DMS 273 treated with DMSO at 0.1 percent for 48 hours (cell line): ENCODE data around the gene TNRC6C.
A peak's percentile ranks its signal among the peaks of the same experiment; 100 is the strongest.
"Not testable (repeated sequence)": the region's sequence is repeated elsewhere in the genome, so short reads cannot be mapped to it uniquely, and the experiment has no call there.

Experiments
- DNase-seq: peaks from one replicate; lab custom pipeline; 2025; lab: John Stamatoyannopoulos, UW

TNRC6C gene

GRCh38 chr17:78082355-78082872 lies 123.9 kb downstream of the TNRC6C start:
- not testable (repeated sequence) for DNase-seq

GRCh38 chr17:78082988-78083387 lies 124.5 kb downstream of the TNRC6C start:
- peak; percentile 49 for DNase-seq

DNA sequence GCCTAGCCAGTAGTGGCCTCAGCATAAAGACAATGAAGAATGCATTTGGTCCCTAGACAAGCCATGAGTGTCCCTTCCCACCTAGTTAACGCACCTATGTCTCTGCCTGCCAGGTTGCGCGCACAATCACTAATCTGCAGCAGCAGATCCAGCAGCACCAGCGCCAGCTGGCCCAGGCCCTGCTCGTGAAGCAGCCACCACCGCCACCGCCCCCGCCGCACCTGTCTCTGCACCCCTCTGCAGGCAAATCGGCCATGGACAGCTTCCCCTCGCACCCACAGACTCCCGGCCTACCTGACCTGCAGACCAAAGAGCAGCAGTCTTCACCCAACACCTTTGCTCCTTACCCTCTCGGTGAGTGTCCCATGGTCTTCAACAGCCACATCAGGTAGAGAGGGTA lies 128.2 kb downstream of the TNRC6C start:
- no peak for DNase-seq

DNA sequence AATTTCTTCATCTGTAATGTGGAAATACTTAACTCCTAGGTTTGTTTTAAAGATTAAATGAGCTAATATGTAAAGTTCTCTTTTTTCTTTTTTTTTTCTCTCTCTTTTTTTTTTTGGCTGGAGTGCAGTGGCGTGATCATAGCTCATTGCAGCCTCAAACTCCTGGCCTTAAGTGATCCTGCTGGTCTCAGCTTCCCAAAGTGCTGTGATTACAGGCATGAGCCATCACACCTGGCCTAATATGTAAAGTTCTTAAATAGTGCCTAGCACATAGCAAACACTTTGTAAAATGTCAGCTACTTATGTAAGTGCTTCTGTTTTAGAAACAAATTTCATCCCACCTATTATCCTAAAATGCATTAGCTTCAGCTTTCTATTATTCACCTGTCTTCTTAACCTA lies 130.0 kb downstream of the TNRC6C start:
- DNase-seq = no peak

DNA sequence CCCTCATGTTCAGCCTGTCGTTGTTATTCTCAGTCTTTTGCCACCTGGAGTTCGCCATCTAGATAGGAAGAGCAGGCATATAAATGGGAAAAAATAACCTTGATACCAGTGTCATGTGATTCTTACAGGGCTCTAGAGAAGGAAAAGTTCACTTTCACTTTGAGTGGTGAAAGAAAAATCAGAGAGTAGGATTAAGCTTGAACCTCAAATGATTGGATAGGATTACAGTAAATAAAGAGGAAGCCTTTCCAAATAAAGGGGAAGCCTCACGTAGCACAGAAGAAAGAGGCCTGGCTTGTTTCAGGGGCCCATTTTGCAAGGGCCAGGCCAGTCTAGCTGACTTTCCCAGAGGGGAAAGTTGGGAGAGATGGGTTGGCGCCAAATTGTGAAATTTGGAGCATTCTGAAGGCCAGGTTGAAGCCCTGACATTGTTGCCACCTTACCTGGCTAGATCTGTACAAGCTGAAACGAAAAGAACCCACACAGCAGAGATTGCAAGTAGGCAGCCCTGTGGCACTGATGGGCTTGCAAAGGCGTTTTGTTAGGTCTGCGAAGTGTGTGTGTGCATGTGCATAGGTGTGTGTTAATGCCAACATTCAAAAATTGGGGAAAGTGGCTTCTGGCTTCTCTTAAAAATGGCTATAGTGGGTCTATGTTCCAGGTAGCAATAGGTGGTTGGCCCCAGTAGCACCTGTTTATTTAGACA lies 131.2 kb downstream of the TNRC6C start:
- DNase-seq = no peak

- no peak for DNase-seq
Observed at GRCh38 chr17:78092794-78093324, 134.4 kb downstream of the TNRC6C start.

GRCh38 chr17:78095035-78095434 lies 136.5 kb downstream of the TNRC6C start:
- DNase-seq = no peak

GRCh38 chr17:78096093-78096492 lies 137.6 kb downstream of the TNRC6C start:
- no peak for DNase-seq

- DNase-seq = no peak
Observed at GRCh38 chr17:78101112-78101511, 142.6 kb downstream of the TNRC6C start.

DNA sequence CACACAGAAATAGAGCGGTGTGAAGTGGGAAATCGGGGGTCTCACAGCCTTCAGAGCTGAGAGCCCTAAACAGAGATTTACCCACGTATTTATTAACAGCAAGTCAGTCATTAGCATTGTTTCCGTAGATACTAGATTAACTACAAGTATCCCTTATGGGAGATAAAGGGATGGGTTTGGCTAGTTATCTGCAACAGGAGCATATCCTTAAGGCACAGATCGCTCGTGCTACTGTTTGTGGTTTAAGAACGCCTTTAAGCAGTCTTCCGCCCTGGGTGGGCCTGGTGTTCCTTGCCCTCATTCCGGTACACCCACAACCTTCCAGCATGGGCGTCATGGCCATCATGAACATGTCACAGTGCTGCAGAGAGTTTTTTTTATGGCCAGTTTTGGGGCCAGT lies 143.0 kb downstream of the TNRC6C start:
- DNase-seq = no peak

DNA sequence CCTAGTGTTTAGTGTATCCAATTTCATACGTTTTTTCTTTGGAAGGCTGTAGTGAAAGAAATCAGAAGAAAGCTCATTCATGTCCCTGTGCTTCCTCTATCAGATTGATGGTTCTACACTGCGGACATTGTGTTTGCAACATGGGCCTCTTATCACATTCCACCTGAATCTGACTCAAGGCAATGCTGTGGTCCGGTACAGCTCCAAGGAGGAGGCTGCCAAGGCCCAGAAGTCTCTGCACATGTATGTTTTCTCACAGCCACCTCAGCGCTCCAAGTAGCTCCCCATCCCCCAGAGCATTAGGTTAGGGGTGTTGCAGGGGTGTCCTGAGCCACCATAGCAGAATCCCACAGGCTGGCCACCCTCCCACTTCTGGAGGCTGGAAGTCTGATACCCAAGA lies 144.8 kb downstream of the TNRC6C start:
- DNase-seq = no peak

DNA sequence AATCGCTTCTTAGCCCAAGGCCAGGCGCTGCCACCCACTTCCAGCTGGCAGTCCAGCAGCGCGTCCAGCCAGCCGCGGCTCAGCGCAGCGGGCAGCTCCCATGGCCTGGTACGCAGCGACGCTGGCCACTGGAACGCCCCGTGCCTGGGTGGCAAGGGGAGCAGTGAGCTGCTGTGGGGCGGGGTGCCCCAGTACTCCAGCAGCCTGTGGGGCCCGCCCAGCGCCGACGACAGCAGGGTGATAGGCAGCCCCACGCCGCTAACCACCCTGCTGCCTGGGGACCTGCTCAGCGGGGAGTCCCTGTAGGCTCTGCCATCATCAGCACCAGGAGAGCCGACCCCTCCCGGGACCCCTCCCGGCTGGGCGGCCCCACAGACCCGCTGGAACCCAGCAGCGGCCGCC lies 146.0 kb downstream of the TNRC6C start:
- no peak for DNase-seq

GRCh38 chr17:78105101-78105500 lies 146.6 kb downstream of the TNRC6C start:
- DNase-seq = no peak

DNA sequence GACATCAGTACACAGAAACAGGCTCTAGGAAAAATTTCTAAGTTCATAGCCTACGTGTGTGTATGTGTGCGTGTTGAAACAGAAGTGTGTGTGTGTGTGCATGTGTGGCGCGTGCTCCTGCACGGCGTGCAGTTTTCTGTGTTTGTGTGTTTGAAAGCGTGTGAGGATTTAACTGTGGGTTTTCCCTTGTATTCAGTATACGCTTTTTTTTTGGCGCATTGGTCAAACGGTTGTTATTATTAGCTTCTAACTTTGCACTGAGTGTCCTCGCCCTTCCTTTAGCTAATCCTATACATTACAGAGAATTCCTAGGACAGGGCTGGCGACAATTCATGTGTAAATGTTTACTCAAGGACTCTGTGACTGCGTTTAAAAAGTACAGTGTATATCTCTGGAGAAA lies 147.0 kb downstream of the TNRC6C start:
- DNase-seq = no peak

GRCh38 chr17:78106211-78106610 lies 147.7 kb downstream of the TNRC6C start:
- DNase-seq = no peak

GRCh38 chr17:78107457-78107856 lies 149.0 kb downstream of the TNRC6C start:
- DNase-seq = no peak

DNA sequence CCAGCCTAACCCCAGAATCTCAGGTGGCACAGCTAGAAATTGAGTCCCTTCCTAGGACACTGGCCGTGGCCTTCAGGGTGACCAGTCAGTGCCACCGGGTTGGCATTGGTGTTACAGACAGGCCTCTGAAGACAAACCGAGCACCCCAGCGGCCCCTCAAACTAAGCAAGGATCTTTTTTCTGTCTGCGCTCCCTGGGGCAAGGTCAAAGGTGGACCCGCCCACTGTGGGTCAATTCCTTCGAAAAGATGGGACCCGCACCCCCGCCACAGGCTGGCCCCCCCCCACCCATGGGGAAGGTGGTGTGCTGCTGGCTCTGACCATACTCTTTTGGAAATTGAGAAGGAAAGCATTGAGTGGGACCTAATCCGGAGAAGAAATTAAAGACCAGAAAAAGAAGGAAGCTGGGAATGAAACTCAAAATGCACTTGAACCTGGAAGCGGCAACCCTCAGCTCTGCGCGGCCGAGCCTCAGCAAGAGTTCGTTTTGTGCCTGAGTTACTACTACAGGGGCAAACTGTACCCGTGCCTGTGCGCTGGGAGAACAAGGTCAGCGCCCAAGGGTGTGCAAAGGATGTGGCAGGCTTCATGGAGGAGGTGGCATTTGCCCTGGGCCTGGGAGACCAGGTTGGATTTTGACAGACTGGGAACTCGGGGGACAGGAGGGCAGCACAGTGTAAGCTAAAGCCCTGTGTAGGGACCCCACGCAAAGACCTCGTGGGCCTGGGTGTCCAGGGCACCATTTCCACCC lies 149.6 kb downstream of the TNRC6C start:
- no peak for DNase-seq

DNA sequence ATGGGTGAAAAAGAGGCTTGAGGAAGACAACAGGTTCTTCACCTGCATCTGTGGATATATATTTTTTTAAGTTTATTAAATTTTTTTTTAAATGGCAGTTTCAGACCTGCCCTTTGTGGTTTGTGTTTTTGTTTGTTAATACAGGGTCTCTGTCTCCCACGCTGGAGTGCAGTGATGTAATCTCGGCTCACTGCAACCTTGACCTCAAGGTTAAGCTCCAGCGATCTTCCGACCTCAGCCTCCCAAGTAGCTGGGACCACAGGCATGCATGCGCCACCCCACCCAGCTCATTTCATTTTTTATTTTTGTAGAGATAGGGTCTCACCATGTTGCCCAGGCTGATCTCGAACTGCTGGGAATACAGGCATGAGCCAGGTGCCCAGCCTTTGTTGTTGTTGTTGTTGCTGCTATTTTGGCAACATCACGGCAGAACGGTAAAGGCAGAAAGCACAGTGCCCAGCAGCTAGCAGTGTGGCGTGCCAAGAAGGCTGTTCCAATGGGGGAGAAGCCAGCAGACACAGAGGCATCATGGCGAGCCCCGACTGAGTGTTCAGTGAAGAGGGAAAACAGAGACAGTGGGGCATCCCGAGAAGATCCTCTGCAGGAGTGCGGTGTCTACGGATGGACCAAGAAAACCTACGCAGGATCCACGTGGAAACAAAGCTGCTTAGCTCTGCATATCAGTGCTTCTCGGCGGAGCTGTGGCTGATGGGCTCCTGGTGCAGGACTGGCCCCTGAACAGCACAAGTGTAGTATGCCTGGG lies 150.4 kb downstream of the TNRC6C start:
- no peak for DNase-seq

DNA sequence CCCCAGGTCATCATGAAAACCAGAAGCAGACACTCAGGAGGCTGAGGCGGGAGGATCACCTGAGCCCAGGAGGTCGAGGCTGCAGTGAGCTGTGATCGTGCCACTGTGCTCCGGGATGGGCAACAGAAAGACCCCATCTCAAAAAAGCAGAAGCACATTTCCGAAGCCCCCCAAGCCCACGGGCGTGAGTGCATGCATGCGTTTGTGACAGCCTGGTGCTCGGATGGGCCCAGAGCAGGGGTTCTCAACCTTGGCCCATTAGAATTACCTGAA lies 150.9 kb downstream of the TNRC6C start:
- no peak for DNase-seq

- DNase-seq = no peak
Observed at GRCh38 chr17:78110363-78111015, 152.0 kb downstream of the TNRC6C start.

DNA sequence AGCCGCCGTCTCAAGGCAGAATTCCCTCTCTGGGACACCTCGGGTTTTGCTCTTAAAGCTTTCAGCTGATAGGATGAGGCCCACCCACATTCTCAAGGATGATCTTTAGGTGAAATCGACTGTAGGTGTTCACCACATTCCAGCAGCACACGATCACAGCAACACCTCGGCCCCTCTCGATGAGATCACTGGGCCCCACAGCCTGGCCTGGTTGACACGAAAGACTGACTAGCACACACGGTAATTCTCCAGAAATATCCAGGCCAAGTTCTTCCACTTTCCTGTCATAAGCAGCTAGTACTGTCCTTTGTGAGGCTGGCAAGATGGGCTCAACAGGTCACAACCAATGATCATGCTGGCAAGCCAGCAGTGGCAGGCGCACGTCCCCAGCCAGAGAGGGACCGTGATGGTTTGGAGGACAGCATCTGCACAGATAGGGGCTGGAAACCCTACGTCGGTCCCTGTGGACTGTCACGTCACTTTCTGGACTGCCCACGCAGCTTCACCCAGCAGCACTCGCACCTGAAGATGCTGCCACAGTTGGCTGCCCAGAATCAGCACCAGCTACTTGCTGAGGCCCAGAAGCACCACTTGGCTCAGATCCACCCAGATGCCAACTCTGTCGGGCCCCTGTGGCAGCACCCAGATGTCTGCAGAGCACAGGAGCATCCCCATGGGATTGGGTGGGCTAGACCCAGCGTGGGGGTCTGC lies 152.7 kb downstream of the TNRC6C start:
- no peak for DNase-seq
